IPS DF 19.7 (cell line): Measurements from ENCODE around the gene CLIC3.

Source experiments
- DNase-seq: peaks from one replicate; pipeline ENCODE4 v3.0.0-alpha.2; 2013; ENCODE audit warnings: low read depth, low spot score

The CLIC3 gene

GRCh38 chr9:136980669-136981478 lies 15.5 kb downstream of the CLIC3 start:
- DNase-seq: no peak

- no peak for DNase-seq
Observed at GRCh38 chr9:136979769-136980587, 16.4 kb downstream of the CLIC3 start.

GRCh38 chr9:136978865-136979544 lies 17.4 kb downstream of the CLIC3 start:
- DNase-seq: no peak

- no peak for DNase-seq
Observed at GRCh38 chr9:136978073-136978864, 18.1 kb downstream of the CLIC3 start.

GRCh38 chr9:136977649-136978072 lies 18.7 kb downstream of the CLIC3 start:
- DNase-seq: no peak

DNA sequence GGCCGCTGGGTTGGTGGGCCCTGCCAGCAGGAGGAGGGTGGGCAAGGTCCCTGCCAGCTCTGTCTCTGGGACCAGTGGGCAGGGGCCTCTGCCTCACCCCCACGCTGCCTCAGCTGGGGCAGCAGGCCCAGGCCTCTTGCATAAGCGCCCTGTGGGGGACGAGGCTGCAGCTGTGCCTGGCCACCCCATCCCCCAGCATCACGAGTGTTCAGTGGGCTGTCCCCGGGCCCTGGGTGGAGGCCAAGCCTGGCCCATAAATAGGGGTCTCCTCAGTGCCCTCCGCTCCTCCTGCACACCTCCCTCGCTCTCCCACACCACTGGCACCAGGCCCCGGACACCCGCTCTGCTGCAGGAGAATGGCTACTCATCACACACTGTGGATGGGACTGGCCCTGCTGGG lies 19.1 kb downstream of the CLIC3 start, which contains the start of gene PTGDS:
PTGDS (plus strand) TSS at position 282 of the 400 bp plus-strand sequence; CDS start at position 357, 75 bp downstream.
- DNase-seq: no peak

DNA sequence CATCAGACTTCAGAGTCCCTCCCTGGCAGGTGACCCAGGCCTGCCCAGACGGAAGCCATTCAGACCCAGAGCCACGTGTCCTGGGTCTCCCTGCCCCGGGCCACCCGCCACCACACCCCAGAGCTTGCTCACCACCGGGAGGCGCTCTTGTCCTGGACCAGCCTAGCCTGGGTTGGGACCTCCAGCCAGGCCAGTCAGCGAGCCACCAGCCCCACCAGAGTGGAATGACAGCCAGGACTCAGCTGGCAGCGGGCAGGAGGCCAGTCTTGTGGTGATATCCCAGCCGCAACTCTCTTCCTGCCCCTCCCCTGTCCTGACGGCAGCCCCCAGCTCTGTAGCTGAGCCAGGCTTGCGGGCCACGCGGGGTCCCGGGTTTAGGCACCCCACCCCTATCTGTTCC lies 20.7 kb downstream of the CLIC3 start:
- DNase-seq: no peak

- no peak for DNase-seq
Observed at GRCh38 chr9:136974817-136975535, 21.4 kb downstream of the CLIC3 start.

GRCh38 chr9:136973618-136974617 lies 22.4 kb downstream of the CLIC3 start:
- DNase-seq: no peak

- no peak for DNase-seq
Observed at GRCh38 chr9:136972743-136973142, 23.6 kb downstream of the CLIC3 start.

- DNase-seq: no peak
Observed at GRCh38 chr9:136972335-136972734, 24.0 kb downstream of the CLIC3 start.

GRCh38 chr9:136971746-136972145 lies 24.6 kb downstream of the CLIC3 start:
- no peak for DNase-seq

- DNase-seq: no peak
Observed at GRCh38 chr9:136970361-136970760, 26.0 kb downstream of the CLIC3 start.

GRCh38 chr9:136969774-136970173 lies 26.6 kb downstream of the CLIC3 start:
- DNase-seq: no peak

- no peak for DNase-seq
Observed at GRCh38 chr9:136969150-136969549, 27.2 kb downstream of the CLIC3 start.

GRCh38 chr9:136968333-136969127 lies 27.8 kb downstream of the CLIC3 start:
- no peak for DNase-seq

DNA sequence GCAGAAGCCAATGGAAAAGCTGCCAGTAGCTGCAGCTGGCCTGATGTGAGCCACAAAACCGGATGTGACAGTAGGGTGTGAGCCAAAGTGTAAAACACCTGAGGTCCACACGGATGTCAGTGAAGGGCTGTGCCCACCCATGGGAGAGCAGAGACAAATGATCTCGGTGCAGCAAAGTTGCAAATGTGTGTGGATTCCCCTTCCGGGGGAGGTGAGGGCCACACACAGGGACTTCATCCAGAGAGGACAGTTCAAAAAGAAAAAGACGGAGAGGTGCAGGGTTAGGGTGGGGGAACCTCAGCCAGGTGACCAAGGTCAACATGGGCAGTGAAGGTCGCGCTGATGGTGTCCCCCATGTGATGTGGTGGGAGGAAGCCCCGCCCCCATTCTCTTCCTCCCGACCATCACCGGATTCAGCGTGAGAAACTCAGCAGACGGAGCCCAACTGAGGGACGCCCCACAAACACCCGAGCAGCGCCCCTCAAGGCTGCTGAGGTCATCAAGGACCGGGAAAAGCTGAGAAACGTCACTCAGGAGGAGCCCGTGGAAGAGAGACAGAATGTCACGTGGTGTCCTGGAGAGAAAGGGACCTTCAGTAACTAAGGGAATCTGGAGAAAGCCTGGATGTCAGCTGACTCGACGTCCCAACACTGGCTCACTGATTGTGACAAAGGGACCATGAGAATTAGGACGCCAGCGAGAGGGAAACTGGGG lies 30.4 kb downstream of the CLIC3 start:
- DNase-seq: no peak
